Epithelial cell of prostate (primary cell): ENCODE data around the gene CRIM1.
A peak's percentile ranks its signal among the peaks of the same experiment; 100 is the strongest.

ENCODE experiments used
- DNase-seq: peaks from one replicate; pipeline ENCODE4 v3.0.0-alpha.2; 2011; ENCODE audit warnings: low read depth, low spot score
- H3K27ac ChIP-seq: fragments of 450-650 bp; 2 replicates; pipeline ENCODE4 v1.5.1; 2017; ENCODE audit warnings: mild to moderate bottlenecking

Gene CRIM1

GRCh38 chr2:36502081-36502480, 146.5 kb downstream of the CRIM1 start:
- no peak overlapping the region for H3K27ac ChIP-seq
- DNase-seq: no peak

- H3K27ac ChIP-seq: no peak overlapping the region
- no peak for DNase-seq
Observed at GRCh38 chr2:36507408-36507812, 151.8 kb downstream of the CRIM1 start.

- no peak overlapping the region for H3K27ac ChIP-seq
Observed at GRCh38 chr2:36509075-36509474, 153.5 kb downstream of the CRIM1 start.

GRCh38 chr2:36511858-36512603, 156.5 kb downstream of the CRIM1 start:
- no peak overlapping the region for H3K27ac ChIP-seq
- DNase-seq: no peak

More at GRCh38 chr2:36509075-36509474, 153.5 kb downstream of the CRIM1 start:
- no peak for DNase-seq

- no peak for DNase-seq
Observed at GRCh38 chr2:36512705-36513104, 157.1 kb downstream of the CRIM1 start.

GRCh38 chr2:36513661-36514060, 158.1 kb downstream of the CRIM1 start:
- no peak overlapping the region for H3K27ac ChIP-seq
- DNase-seq: no peak

More at GRCh38 chr2:36512705-36513104, 157.1 kb downstream of the CRIM1 start:
- no peak overlapping the region for H3K27ac ChIP-seq

GRCh38 chr2:36515538-36515937, 160.0 kb downstream of the CRIM1 start:
- DNase-seq: no peak
- H3K27ac ChIP-seq: peak overlapping the region; percentile 24

- H3K27ac ChIP-seq: peak overlapping the region; percentile 24
- DNase-seq: no peak
Observed at GRCh38 chr2:36516136-36516870, 160.7 kb downstream of the CRIM1 start.

- no peak overlapping the region for H3K27ac ChIP-seq
- DNase-seq: no peak
Observed at GRCh38 chr2:36520431-36520830, 164.9 kb downstream of the CRIM1 start.

GRCh38 chr2:36523153-36523552, 167.6 kb downstream of the CRIM1 start:
- no peak overlapping the region for H3K27ac ChIP-seq
- no peak for DNase-seq

GRCh38 chr2:36525245-36525644, 169.7 kb downstream of the CRIM1 start:
- H3K27ac ChIP-seq: no peak overlapping the region

GRCh38 chr2:36526226-36526625, 170.6 kb downstream of the CRIM1 start:
- no peak for DNase-seq

More at GRCh38 chr2:36525245-36525644, 169.7 kb downstream of the CRIM1 start:
- no peak for DNase-seq

GRCh38 chr2:36528274-36528673, 172.7 kb downstream of the CRIM1 start:
- no peak for DNase-seq
- no peak overlapping the region for H3K27ac ChIP-seq

More at GRCh38 chr2:36526226-36526625, 170.6 kb downstream of the CRIM1 start:
- no peak overlapping the region for H3K27ac ChIP-seq

GRCh38 chr2:36528766-36529392, 173.3 kb downstream of the CRIM1 start:
- no peak for DNase-seq
- no peak overlapping the region for H3K27ac ChIP-seq

- no peak for DNase-seq
- no peak overlapping the region for H3K27ac ChIP-seq
Observed at GRCh38 chr2:36530178-36530982, 174.8 kb downstream of the CRIM1 start.

- H3K27ac ChIP-seq: no peak overlapping the region
- no peak for DNase-seq
Observed at GRCh38 chr2:36530983-36531354, 175.4 kb downstream of the CRIM1 start.

GRCh38 chr2:36534275-36534799, 178.8 kb downstream of the CRIM1 start:
- no peak overlapping the region for H3K27ac ChIP-seq
- no peak for DNase-seq

GRCh38 chr2:36535099-36535498, 179.5 kb downstream of the CRIM1 start:
- H3K27ac ChIP-seq: no peak overlapping the region
- DNase-seq: no peak

GRCh38 chr2:36536776-36537175, 181.2 kb downstream of the CRIM1 start:
- H3K27ac ChIP-seq: no peak overlapping the region
- DNase-seq: no peak

GRCh38 chr2:36538335-36538734, 182.8 kb downstream of the CRIM1 start:
- DNase-seq: no peak

More at GRCh38 chr2:36538335-36538734, 182.8 kb downstream of the CRIM1 start:
- H3K27ac ChIP-seq: no peak overlapping the region
